Endothelial cell of umbilical vein (primary cell): Measurements from ENCODE around the gene CAMTA1. TPM values are rescaled to one million over a fixed set of nuclear protein-coding genes. Genes with fewer than 3 reads are reported as not detected.

ENCODE experiments used
- BruUV-seq: library from RNA; stranded (reverse); fragments of 400-500 nt; replicated peaks from 2 replicates; lab custom pipeline; 2021; lab: Mats Ljungman, UMichigan
- CTCF ChIA-PET: fragments of 300-600, 350-600 bp; sonication (Branson Sonifier 250); formaldehyde crosslinking; loops from one replicate; lab custom pipeline; 2021; ENCODE audit warnings: antibody characterized with exemption, inconsistent platforms; lab: Charles Lee
- POLR2A ChIA-PET: fragments of 300-600, 350-600 bp; sonication (Branson Sonifier 250); formaldehyde crosslinking; loops from one replicate; lab custom pipeline; 2021; ENCODE audit warnings: antibody characterized with exemption, inconsistent platforms; lab: Charles Lee
- DNase-seq: peaks from one replicate; pipeline ENCODE4 v3.0.0-alpha.2; 2011; ENCODE audit warnings: low read depth, low spot score
- FAIRE-seq: peaks from 2 replicates; lab custom pipeline; 2011; peaks lifted over from hg19 to GRCh38; lab: Jason Lieb, UNC
- H2AFZ ChIP-seq: 2 replicates; pipeline ENCODE4 v1.6.0; 2012; ENCODE audit warnings: low read depth, low read length, control low read depth, inconsistent platforms
- H3K27ac ChIP-seq: 2 replicates; pipeline ENCODE4 v1.5.1; 2011; ENCODE audit warnings: low read depth, mild to moderate bottlenecking, control low read depth, low read length, moderate library complexity; ENCODE audit not compliant: insufficient read depth
- H3K27me3 ChIP-seq, 2 experiments: 2 replicates each; pipeline versions ENCODE4 v1.6.0 to v1.6.1; 2011; ENCODE audit warnings: low read length in 2 of 2, mixed read lengths in 1 of 2; ENCODE audit not compliant: control insufficient read depth in 2 of 2, insufficient read depth in 2 of 2
- H3K36me3 ChIP-seq, 2 experiments: 2 replicates in 1 of 2; 3 replicates in 1 of 2; pipeline ENCODE4 v1.5.1; 2011; ENCODE audit warnings: low read length in 2 of 2, mild to moderate bottlenecking in 1 of 2, moderate library complexity in 1 of 2; ENCODE audit not compliant: control insufficient read depth in 2 of 2, insufficient read depth in 2 of 2; ENCODE audit errors: extremely low read depth in 1 of 2
- H3K4me1 ChIP-seq: 3 replicates; pipeline ENCODE4 v1.5.1; 2011; ENCODE audit warnings: mild to moderate bottlenecking, low read length; ENCODE audit not compliant: control insufficient read depth, insufficient read depth; ENCODE audit errors: extremely low read depth
- H3K4me2 ChIP-seq: 2 replicates; pipeline ENCODE4 v1.6.1; 2011; ENCODE audit warnings: low read length, control low read depth, mixed read lengths; ENCODE audit not compliant: insufficient read depth
- H3K4me3 ChIP-seq, 3 experiments: fragments of 200-600 bp in 1 of 3; sonication (generic), shearing (Covaris generic) in 1 of 3; replicated peaks in 1 of 3; 2 replicates each; pipeline ENCODE4 v1.5.1; 2011 to 2016; ENCODE audit warnings: control low read depth in 3 of 3, low read length in 3 of 3, mild to moderate bottlenecking in 2 of 3, inconsistent platforms in 1 of 3, low read depth in 1 of 3, moderate library complexity in 1 of 3; ENCODE audit not compliant: insufficient read depth in 1 of 3
- H3K79me2 ChIP-seq: 2 replicates; pipeline ENCODE4 v1.6.0; 2012; ENCODE audit warnings: low read length, inconsistent platforms; ENCODE audit not compliant: control insufficient read depth, insufficient read depth
- H3K9ac ChIP-seq: replicated peaks from 2 replicates; pipeline ENCODE3; 2011; ENCODE audit warnings: low read length, control low read depth; ENCODE audit not compliant: insufficient read depth; ENCODE audit errors: extremely low read depth
- H3K9me1 ChIP-seq: replicated peaks from 3 replicates; pipeline ENCODE4 v1.6.0; 2011; ENCODE audit warnings: mild to moderate bottlenecking, low read length; ENCODE audit not compliant: control insufficient read depth, insufficient read depth; ENCODE audit errors: extremely low read depth
- H3K9me3 ChIP-seq: replicated peaks from 2 replicates; pipeline ENCODE4 v1.5.1; 2012; ENCODE audit warnings: low read length, inconsistent platforms; ENCODE audit not compliant: control insufficient read depth, insufficient read depth
- H4K20me1 ChIP-seq: replicated peaks from 2 replicates; pipeline ENCODE3; 2011; ENCODE audit warnings: mild to moderate bottlenecking, low read length; ENCODE audit not compliant: control insufficient read depth, insufficient read depth; ENCODE audit errors: extremely low read depth
- EZH2 ChIP-seq: IDR thresholded peaks from 2 replicates; pipeline ENCODE4 v1.6.1; 2012; ENCODE audit warnings: borderline replicate concordance, low read depth, mild to moderate bottlenecking, moderate library complexity, low read length, inconsistent platforms; ENCODE audit not compliant: severe bottlenecking
- FOS ChIP-seq: IDR thresholded peaks from 2 replicates; pipeline ENCODE4 v1.6.1; 2011; ENCODE audit warnings: mild to moderate bottlenecking, low read length, moderate library complexity, borderline replicate concordance; ENCODE audit not compliant: insufficient read depth
- GATA2 ChIP-seq: IDR thresholded peaks from 2 replicates; pipeline ENCODE4 v1.7.0; 2011; ENCODE audit warnings: low read depth, mild to moderate bottlenecking, moderate library complexity, mixed read lengths, low read length; ENCODE audit not compliant: insufficient read length, insufficient read depth
- MYC ChIP-seq: IDR thresholded peaks from one replicate; pipeline ENCODE4 v1.6.1; 2011; ENCODE audit warnings: mild to moderate bottlenecking, low read depth, low read length
- dilution Hi-C: fragments of 300-500 bp; cut with MboI; formaldehyde crosslinking; loops from one replicate; pipeline ENCODE4 v1.15.0; 2019; ENCODE audit warnings: low sequenced_read_pairs; ENCODE audit not compliant: extremely low pct_ligation_motif_present
- intact Hi-C: fragments of 100-400 bp; cut with micrococcal nuclease; formaldehyde crosslinking; loops from one replicate; pipeline ENCODE4 v1.10.0; 2022
- polyA plus RNA-seq, 4 experiments: library from polyadenylated mRNA; depleted of rRNA in 3 of 4; stranded (reverse) in 3 of 4; unstranded in 1 of 4; fragments of >200 nt; gene quantifications; 2 replicates each; pipeline versions ENCODE4 v1.2.1 to v1.2.3, GENCODE V29; 2011 to 2012; ENCODE audit warnings: missing spikeins in 1 of 4
- total RNA-seq: library from RNA; stranded (reverse); gene quantifications from 2 replicates; pipeline ENCODE4 v1.2.3, GENCODE V29; 2021

The CAMTA1 gene
- total and polyA plus RNA-seq, 2 donors (not counting 3 experiments of a cell fraction or from before 2014, with no cell fraction given): 50.8 to 92.7 TPM

DNA sequence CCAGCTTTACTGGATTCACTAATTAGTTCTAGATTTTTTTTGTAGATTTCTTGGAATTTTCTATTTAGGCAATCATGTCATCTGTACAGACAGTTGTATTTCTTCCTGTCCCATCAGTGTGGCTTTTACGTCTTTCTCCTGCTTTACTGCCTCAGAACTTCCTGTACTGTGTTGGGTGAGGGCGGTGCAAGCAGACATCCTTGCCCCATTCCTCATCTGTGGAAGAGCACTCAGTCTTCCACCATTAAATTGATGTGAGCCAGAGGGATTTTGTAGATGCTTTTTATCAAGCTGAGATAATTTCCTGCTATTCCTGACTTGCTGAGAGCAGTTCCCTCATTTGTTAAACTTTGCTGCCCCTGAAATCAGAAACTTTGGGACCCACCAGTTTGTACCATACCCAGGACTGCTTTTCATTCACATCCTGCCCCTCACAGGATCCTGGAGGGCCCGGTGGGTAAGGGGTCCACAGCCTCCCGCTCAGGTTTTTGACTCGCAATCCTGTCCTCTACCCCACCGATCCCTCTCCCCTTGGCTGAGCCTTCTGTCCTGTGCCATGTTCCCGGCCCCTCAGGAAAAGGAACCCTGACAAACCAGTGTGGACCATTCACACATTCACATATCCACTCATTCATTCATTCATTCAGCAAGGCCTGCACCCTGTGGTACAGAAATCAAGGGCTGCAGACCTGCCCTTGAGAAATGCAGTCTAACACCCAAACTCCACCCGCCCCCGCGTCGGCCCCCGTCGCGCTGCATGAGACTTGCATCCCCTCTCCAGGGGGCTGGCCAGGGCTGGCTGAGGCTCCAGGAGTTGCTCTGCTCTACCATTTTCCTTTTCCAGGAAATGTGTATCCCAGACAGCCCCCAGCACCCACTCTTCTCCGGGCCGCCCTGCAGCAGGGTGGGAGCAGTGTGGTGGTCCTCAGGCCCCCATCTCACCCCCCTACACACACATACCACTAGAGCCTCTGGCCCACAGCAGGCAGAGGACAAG lies 739.4 kb downstream of the CAMTA1 start:
- intact Hi-C loops (no loop called here), dilution Hi-C loops (no loop called here)
- no peak overlapping the region for H3K27ac ChIP-seq

DNA sequence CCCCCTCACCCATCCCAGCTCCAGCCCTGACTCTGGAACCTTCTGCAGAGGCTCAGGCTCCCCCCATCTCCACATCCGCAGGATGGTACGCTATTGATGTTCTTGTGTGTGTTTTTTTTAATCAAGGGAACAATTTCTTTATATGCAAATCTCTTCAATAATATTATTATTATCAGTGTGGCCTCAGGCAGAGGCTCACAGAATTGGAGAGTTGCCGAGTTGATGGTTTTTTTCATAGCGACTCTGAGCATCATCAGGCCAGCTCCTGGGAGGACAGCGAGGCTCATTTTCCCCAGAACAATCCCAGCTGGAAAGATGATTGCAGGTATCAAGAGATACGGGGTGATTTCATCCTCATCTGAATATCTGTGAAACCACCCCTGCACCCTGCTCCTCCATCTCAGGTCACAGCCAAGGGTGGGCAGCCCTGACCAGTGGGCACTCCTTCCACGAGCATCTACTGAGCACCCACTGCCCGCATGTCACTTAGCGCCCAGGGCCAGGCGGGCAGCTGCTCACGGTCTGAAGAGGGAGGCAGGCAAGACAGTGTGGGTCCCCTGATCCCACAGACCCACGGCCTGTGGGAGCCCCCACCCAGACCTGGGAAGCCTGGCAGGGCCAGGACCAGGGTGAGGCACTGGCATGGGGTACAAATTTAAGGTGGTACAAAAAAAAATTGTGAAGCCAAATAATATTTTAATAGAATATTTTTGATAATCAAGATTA lies 740.2 kb downstream of the CAMTA1 start:
- Histone ChIP-seq H3K4me1 (no peaks in the 10 kb centered on the region), H2AFZ (no peak overlapping the region), H3K4me2 (no peak overlapping the region), H3K79me2 (no peaks in the 10 kb centered on the region), H3K9ac (no peak overlapping the region), H3K27ac (no peak overlapping the region), H3K9me3 (no peaks in the 10 kb centered on the region), H3K36me3 (no peaks in the 10 kb centered on the region), H3K9me1 (no peaks in the 10 kb centered on the region), H3K27me3 (no peaks in the 10 kb centered on the region), H3K4me3 (no peak overlapping the region), H4K20me1 (no peaks in the 10 kb centered on the region)
- intact Hi-C loops: no loop called here
- no peak for TF ChIP-seq FOS
- no peak for TF ChIP-seq MYC
- TF ChIP-seq EZH2: no peak
- BruUV-seq: no TSS peak
- DNase-seq (no peak), FAIRE-seq (no peak)
- ChIA-PET POLR2A (no interaction called here), CTCF (no interaction called here)
- dilution Hi-C loops: no loop called here

More for the DNA sequence above, 739.4 kb downstream of the CAMTA1 start:
- Histone ChIP-seq H3K9ac (no peak overlapping the region), H3K4me1 (no peaks in the 10 kb centered on the region), H2AFZ (no peak overlapping the region), H3K27me3 (no peaks in the 10 kb centered on the region), H3K9me3 (no peaks in the 10 kb centered on the region), H3K4me3 (no peak overlapping the region), H3K9me1 (no peaks in the 10 kb centered on the region), H4K20me1 (no peaks in the 10 kb centered on the region), H3K4me2 (no peak overlapping the region), H3K79me2 (no peaks in the 10 kb centered on the region), H3K36me3 (no peaks in the 10 kb centered on the region)
- CTCF ChIA-PET: no interaction called here
- DNase-seq (no peak), FAIRE-seq (no peak)
- POLR2A ChIA-PET: no interaction called here
- no peak for TF ChIP-seq GATA2
- no TSS peak for BruUV-seq
